ENCODE results near the gene MPP3.

MPP3 gene

DNA sequence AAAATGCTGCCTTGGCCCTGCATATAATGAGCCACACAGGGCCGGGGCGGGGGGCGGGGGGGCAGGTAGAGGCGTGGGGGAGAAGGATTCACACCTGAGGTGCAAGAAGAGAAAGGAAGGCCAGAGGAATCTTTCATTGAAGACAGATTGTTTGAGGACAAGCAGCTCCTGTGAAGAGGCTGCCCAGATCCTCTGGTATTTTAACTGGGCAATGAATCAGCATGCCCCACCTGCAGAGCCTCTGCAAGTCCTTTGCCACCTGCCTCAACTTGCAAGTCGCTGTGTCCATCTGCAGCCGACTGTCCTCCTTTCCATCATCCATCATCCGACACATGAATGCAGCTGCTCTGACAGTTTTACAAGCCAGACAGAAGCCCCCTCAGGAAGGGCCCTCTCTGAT is 73.1 kb downstream of the MPP3 start:
- no peak overlapping the region for H2AFZ ChIP-seq (ENCODE audit: low read depth, low read length)
- H3K4me1 ChIP-seq (ENCODE audit: insufficient read depth, low read length) = no peaks in the 10 kb centered on the region
- H3K4me3 ChIP-seq (ENCODE audit: low read depth in 1 of 2, low read length in 2 of 2) = no peak overlapping the region
- no peak overlapping the region for H3K4me2 ChIP-seq (ENCODE audit: insufficient read depth, low read length)
- H3K79me2 ChIP-seq (ENCODE audit: insufficient read depth, low read length) = no peaks in the 10 kb centered on the region
- TF ChIP-seq EZH2 (IDR thresholded peaks at IDR 0.05; ENCODE audit: borderline replicate concordance, low read depth, low read length, severe bottlenecking) = no peak
- TF ChIP-seq, protein P1, sequence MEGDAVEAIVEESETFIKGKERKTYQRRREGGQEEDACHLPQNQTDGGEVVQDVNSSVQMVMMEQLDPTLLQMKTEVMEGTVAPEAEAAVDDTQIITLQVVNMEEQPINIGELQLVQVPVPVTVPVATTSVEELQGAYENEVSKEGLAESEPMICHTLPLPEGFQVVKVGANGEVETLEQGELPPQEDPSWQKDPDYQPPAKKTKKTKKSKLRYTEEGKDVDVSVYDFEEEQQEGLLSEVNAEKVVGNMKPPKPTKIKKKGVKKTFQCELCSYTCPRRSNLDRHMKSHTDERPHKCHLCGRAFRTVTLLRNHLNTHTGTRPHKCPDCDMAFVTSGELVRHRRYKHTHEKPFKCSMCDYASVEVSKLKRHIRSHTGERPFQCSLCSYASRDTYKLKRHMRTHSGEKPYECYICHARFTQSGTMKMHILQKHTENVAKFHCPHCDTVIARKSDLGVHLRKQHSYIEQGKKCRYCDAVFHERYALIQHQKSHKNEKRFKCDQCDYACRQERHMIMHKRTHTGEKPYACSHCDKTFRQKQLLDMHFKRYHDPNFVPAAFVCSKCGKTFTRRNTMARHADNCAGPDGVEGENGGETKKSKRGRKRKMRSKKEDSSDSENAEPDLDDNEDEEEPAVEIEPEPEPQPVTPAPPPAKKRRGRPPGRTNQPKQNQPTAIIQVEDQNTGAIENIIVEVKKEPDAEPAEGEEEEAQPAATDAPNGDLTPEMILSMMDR (IDR thresholded peaks at IDR 0.05; ENCODE audit: borderline replicate concordance, extremely low read depth, low read length, poor library complexity, severe bottlenecking) = no peak
- ATAC-seq (ENCODE audit: insufficient read depth, low read depth) (no peak), DNase-seq (no peak)
- H3K36me3 ChIP-seq (ENCODE audit: insufficient read depth, low read length) = no peaks in the 10 kb centered on the region
- no peaks in the 10 kb centered on the region for H3K9me3 ChIP-seq (ENCODE audit: insufficient read depth, low read length, severe bottlenecking)
- no peaks in the 10 kb centered on the region for H4K20me1 ChIP-seq (ENCODE audit: insufficient read depth, low read length)
- no peak overlapping the region for H3K9ac ChIP-seq (ENCODE audit: low read depth, low read length)
- no peak overlapping the region for H3K27ac ChIP-seq (ENCODE audit: low read length)
- no peaks in the 10 kb centered on the region for H3K27me3 ChIP-seq (ENCODE audit: insufficient read depth, low read length, poor library complexity)

DNA sequence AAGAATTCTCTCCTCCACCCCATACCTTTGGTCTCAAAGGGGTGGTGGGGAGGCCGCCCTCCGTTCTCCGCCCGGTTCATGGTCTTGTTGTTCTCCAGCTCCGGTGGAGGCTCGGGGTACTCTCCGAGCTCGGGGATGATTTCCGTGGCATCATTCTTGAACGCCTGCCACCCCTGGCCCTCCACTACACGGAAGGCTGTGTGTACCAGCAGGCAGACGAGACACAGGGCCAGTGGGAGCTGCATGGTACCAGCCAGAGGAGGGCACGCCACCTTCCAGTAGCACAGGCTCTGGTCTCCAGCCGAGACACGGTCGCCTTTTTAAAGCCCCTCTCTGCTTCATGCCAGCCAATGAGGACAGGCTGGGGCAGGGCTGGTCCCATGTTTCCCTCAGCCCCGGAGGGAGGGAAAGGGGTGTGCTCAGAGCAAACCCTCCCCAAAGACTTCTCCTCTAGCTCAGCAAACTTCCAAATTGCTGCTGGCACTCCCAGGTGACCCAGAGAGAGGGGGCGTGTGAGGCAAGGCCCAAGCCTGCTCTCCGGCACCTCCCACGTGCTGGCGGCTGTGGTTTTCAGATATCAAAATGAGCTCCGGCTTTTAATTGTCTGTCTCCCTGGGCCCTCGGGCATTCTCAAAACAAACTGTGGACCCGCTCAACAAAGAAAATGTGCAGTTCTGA is 74.3 kb downstream of the MPP3 start, which contains the start of gene SOST:
Gene SOST (minus strand): TSS at position 295 of the 678 bp plus-strand sequence. CDS start 50 bp downstream, at position 245.
- no peak within 1 kb of the TSS for H2AFZ ChIP-seq (ENCODE audit: low read depth, low read length)
- no peak within 1 kb of the TSS for H3K9ac ChIP-seq (ENCODE audit: low read depth, low read length)
- no peak within 1 kb of the TSS for H3K4me3 ChIP-seq (ENCODE audit: low read depth in 1 of 2, low read length in 2 of 2)
- H3K4me2 ChIP-seq (ENCODE audit: insufficient read depth, low read length) = no peak within 1 kb of the TSS
- H3K36me3 ChIP-seq (ENCODE audit: insufficient read depth, low read length) = no peaks in the 10 kb centered on the region
- no peaks in the 10 kb centered on the region for H3K9me3 ChIP-seq (ENCODE audit: insufficient read depth, low read length, severe bottlenecking)
- no peak within 1 kb of the TSS for H3K27ac ChIP-seq (ENCODE audit: low read length)
- H3K27me3 ChIP-seq (ENCODE audit: insufficient read depth, low read length, poor library complexity) = no peaks in the 10 kb centered on the region
- no peak for DNase-seq
- H3K79me2 ChIP-seq (ENCODE audit: insufficient read depth, low read length) = no peaks in the 10 kb centered on the region
- no peaks in the 10 kb centered on the region for H3K4me1 ChIP-seq (ENCODE audit: insufficient read depth, low read length)
- no peaks in the 10 kb centered on the region for H4K20me1 ChIP-seq (ENCODE audit: insufficient read depth, low read length)
- ATAC-seq (ENCODE audit: insufficient read depth, low read depth) = no peak
- TF ChIP-seq, protein P1 (IDR thresholded peaks at IDR 0.05; ENCODE audit: borderline replicate concordance, extremely low read depth, low read length, poor library complexity, severe bottlenecking) = no peak
- no peak for TF ChIP-seq EZH2 (IDR thresholded peaks at IDR 0.05; ENCODE audit: borderline replicate concordance, low read depth, low read length, severe bottlenecking)

DNA sequence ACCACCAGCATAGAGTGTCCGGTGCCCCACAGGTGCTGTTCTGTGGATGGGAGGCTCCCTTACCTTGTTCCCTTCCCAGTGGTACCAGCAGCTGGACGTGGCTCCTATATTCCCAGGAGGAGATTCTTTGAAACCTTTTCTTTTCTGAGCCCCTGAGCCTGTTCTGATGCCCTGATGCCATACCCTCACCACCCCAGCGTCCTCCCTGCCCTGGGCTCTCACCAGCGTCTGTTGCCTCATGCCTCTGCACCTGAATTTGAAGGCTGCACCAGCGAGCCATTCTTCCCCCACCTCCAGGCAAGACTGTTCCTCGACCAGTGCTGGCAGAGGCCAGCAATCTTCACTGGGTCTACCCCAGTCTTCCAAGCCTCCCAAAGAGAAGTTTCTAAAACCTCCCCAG is 74.9 kb downstream of the MPP3 start:
- Histone ChIP-seq H2AFZ (ENCODE audit: low read depth, low read length) (no peak overlapping the region), H3K4me2 (ENCODE audit: insufficient read depth, low read length) (no peak overlapping the region), H3K4me1 (ENCODE audit: insufficient read depth, low read length) (no peaks in the 10 kb centered on the region), H3K4me3 (ENCODE audit: low read depth in 1 of 2, low read length in 2 of 2) (no peak overlapping the region), H3K27me3 (ENCODE audit: insufficient read depth, low read length, poor library complexity) (peaks cover under 1% of the 10 kb centered on the region), H3K27ac (ENCODE audit: low read length) (no peak overlapping the region), H3K79me2 (ENCODE audit: insufficient read depth, low read length) (no peaks in the 10 kb centered on the region), H3K36me3 (ENCODE audit: insufficient read depth, low read length) (no peaks in the 10 kb centered on the region), H4K20me1 (ENCODE audit: insufficient read depth, low read length) (no peaks in the 10 kb centered on the region), H3K9ac (ENCODE audit: low read depth, low read length) (no peak overlapping the region), H3K9me3 (ENCODE audit: insufficient read depth, low read length, severe bottlenecking) (no peaks in the 10 kb centered on the region)
- DNase-seq (no peak), ATAC-seq (ENCODE audit: insufficient read depth, low read depth) (no peak)
- no peak for TF ChIP-seq EZH2 (IDR thresholded peaks at IDR 0.05; ENCODE audit: borderline replicate concordance, low read depth, low read length, severe bottlenecking)
- TF ChIP-seq, protein P1 (IDR thresholded peaks at IDR 0.05; ENCODE audit: borderline replicate concordance, extremely low read depth, low read length, poor library complexity, severe bottlenecking) = no peak
